ENCODE measurements around the gene C10orf90. TPM values are rescaled to one million over a fixed set of nuclear protein-coding genes. Genes with fewer than 3 reads are reported as not detected.

Gene C10orf90
- total RNA-seq, 6 donors from 2014 or later = 1.0 TPM; not detected in 5

DNA sequence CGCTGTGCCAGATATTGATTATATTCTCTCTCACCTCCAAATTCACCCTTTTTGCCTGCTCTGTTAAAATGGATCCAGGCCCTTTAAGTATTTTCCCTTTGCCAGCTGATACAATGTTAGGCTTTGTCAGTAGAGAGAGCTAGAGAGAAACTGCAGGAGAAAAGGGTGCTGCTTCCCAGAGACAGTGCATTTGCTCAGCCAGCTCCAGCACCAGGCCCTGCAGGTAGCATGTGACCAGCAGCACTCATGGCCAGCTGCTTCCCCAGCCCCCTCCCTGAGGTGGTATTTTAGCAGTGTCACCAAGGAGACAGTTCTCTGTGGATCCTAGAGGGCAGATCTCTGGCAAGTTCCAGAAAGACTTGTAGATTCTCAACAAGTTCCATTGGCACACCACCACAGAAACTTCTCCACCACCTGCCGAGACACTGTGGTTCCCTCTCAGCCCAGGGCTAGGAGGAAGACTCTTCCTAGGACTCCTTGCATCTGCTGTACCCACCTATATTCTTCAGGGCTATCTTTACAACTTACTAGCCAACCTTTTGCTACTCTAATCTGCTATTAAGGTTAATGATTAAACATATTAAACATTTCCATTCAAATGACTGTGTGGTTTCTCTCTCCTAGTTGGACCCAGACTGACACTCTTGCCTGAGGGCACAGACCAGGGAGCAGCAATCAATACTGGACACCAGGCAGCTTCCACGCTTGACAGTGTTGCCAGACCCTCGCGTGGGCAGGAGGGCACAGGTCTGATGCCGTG is 246.6 kb downstream of the C10orf90 start:
- Histone ChIP-seq H3K36me3 (no peaks in the 10 kb centered on the region), H3K27ac (no peak overlapping the region), H3K4me1 (no peaks in the 10 kb centered on the region), H3K4me3 (no peak overlapping the region), H3K9me3 (peaks cover 0 to 17% (median 10%) of the 10 kb centered on the region in 4 donors), H3K27me3 (no peaks in the 10 kb centered on the region)
- 91 to 94% methylated on average over 6 of the region's 6 CpGs for WGBS, 2 donors
- TF ChIP-seq POLR2A (IDR thresholded peaks at IDR 0.05) = no peak
- ATAC-seq (ENCODE audit: low FRiP score in 2 of 2) (no peak), DNase-seq (peak in 1 of 2 donors; percentile 5)

DNA sequence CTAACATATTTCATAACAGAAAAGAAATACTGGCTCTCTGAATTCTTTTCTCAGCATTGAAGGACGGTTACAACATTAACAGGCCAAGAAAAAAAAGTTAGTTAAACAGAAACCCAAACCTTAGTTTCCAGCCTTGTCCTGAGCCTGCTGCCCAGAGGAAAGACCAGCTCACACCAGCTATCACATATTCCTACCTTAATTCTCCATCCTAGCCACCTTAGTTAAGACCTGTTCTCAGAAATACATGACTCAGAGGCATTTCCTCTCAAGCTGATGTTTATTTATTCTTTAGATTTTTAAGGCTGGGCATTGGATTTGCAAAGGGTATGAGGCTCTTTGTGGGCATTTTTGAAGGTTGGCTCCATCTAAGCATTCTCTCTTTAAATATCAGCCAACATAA is 247.9 kb downstream of the C10orf90 start:
- Histone ChIP-seq H3K36me3 (no peaks in the 10 kb centered on the region), H3K27ac (no peak overlapping the region), H3K9me3 (peaks cover 0 to 18% (median 10%) of the 10 kb centered on the region in 4 donors), H3K4me1 (no peaks in the 10 kb centered on the region), H3K27me3 (no peaks in the 10 kb centered on the region), H3K4me3 (no peak overlapping the region)
- no peak for DNase-seq
- TF ChIP-seq, protein P1, sequence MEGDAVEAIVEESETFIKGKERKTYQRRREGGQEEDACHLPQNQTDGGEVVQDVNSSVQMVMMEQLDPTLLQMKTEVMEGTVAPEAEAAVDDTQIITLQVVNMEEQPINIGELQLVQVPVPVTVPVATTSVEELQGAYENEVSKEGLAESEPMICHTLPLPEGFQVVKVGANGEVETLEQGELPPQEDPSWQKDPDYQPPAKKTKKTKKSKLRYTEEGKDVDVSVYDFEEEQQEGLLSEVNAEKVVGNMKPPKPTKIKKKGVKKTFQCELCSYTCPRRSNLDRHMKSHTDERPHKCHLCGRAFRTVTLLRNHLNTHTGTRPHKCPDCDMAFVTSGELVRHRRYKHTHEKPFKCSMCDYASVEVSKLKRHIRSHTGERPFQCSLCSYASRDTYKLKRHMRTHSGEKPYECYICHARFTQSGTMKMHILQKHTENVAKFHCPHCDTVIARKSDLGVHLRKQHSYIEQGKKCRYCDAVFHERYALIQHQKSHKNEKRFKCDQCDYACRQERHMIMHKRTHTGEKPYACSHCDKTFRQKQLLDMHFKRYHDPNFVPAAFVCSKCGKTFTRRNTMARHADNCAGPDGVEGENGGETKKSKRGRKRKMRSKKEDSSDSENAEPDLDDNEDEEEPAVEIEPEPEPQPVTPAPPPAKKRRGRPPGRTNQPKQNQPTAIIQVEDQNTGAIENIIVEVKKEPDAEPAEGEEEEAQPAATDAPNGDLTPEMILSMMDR (IDR thresholded peaks at IDR 0.05) = no peak
- no peak for TF ChIP-seq POLR2A (IDR thresholded peaks at IDR 0.05)
- no peak for TF ChIP-seq EP300 (IDR thresholded peaks at IDR 0.05)
- TF ChIP-seq POLR2AphosphoS5 (IDR thresholded peaks at IDR 0.05) = no peak
- WGBS, 2 donors = 76 to 82% methylated on average over 1 of the region's 1 CpG
- ATAC-seq (ENCODE audit: low FRiP score in 2 of 2) = no peak

DNA sequence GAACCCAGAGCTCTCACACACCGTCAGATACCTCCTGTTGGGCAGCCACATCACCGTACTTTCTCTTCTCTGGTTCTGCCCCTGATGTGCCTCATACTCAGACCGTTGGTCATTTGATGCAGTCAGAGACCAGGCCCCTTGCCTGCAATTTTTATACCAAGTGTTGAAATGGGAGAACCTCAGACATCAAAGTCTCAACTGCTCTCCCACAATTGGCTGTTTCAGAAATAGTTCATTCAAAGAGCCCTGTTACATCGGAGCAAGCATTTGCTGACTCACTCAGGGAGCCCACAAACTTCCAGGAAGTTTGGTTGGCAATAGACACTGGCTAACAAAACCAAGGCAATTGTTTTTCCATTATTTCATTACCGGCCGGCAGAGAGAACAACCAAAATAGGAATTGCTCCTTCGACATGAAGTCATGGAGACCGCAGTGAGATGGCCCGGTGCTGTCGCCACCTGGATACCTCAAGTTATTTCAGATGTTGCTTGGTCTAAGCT is 248.7 kb downstream of the C10orf90 start:
- H3K9me3 ChIP-seq = peaks cover 0 to 18% (median 10%) of the 10 kb centered on the region in 4 donors
- no peaks in the 10 kb centered on the region for H3K36me3 ChIP-seq
- WGBS, 2 donors = 74 to 75% methylated on average over 10 of the region's 10 CpGs
- H3K27ac ChIP-seq = no peak overlapping the region
- no peak for DNase-seq
- peak in 1 of 2 donors; percentile 84 for ATAC-seq (ENCODE audit: low FRiP score in 2 of 2)
- H3K27me3 ChIP-seq = no peaks in the 10 kb centered on the region
- TF ChIP-seq, protein P1 (IDR thresholded peaks at IDR 0.05) = no peak
- TF ChIP-seq EP300 (IDR thresholded peaks at IDR 0.05) = no peak
- TF ChIP-seq POLR2AphosphoS5 (IDR thresholded peaks at IDR 0.05) = no peak
- TF ChIP-seq POLR2A (IDR thresholded peaks at IDR 0.05) = no peak
- H3K4me3 ChIP-seq = no peak overlapping the region
- no peaks in the 10 kb centered on the region for H3K4me1 ChIP-seq

DNA sequence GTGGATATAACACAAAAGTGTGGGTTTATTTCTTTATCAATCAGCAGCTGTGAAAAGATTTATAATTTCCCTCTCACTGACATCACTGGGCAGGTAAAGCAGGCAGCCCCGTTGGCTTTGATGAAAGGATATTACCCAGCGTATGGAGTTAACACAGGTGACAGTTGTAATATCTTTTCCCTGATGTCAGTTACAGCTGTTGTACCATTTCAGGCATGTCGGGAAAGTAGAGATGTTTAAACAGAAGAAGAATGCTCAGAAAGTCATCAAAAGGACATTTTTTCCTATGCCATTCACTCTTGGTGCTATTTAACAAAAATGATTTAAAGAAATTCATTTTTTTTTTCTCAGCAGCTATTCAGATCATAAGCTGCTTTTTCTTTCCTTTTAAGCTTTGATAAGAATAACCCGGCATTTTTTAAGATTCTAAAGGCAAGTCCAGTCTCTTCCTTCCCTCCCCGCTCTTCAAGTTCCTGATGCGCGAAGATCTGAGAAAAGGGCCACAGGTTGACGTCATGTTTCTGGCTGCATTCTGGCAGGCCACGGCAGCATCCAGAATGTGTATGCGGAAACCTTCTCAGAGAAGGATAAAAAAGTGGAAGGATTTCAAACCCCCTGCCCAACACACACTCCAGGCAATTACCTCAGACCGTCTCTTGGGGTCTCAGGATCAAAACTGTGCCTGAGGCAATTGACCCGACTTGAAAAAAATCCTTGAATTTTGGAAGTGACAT is 249.8 kb downstream of the C10orf90 start:
- 72 to 78% methylated on average over 12 of the region's 12 CpGs for whole genome bisulfite sequencing, 2 donors
- peak in 1 of 2 donors; percentile 15 for ATAC-seq (ENCODE audit: low FRiP score in 2 of 2)
- TF ChIP-seq POLR2A (IDR thresholded peaks at IDR 0.05) (no peak), EP300 (IDR thresholded peaks at IDR 0.05) (no peak), POLR2AphosphoS5 (IDR thresholded peaks at IDR 0.05) (no peak)
- TF ChIP-seq, protein P1 (IDR thresholded peaks at IDR 0.05) = no peak

DNA sequence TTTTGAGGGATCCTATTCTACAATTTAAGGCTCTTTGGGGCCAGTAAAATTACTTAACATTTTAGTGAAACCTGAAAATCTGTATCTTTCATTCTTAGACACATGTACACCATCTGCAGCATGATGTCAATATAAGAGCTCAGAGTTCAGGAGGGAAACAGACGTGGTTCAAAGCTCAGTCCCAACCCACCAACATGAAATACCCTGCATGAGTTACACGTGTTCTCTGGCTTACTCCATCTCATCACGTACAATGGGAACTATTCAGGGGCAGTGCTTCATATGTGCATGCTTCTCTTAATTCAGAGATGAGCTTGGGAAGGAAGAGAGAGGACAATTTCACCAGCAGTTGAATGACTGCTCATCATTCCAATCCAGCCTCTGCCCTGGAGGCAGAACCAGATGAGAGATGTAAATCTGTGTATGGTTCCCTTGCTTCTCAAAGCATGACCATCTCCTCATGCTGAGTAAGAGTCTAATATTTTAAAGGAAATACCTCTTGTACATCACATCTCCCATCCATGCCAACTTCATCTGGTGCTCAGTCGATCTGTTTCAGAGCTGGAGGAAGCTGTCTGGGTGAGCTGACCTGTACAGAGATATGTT is 253.2 kb downstream of the C10orf90 start:
- no peak for ATAC-seq (ENCODE audit: low FRiP score in 2 of 2)
- Histone ChIP-seq H3K9me3 (peaks cover 0 to 5% (median 0%) of the 10 kb centered on the region in 4 donors), H3K36me3 (no peaks in the 10 kb centered on the region), H3K4me1 (no peaks in the 10 kb centered on the region), H3K27ac (no peak overlapping the region), H3K4me3 (no peak overlapping the region), H3K27me3 (no peaks in the 10 kb centered on the region)
- WGBS, 2 donors = 83 to 84% methylated on average over 4 of the region's 4 CpGs
- DNase-seq = no peak
- TF ChIP-seq POLR2A (IDR thresholded peaks at IDR 0.05) = no peak
- TF ChIP-seq, protein P1 (IDR thresholded peaks at IDR 0.05) = no peak
- TF ChIP-seq EP300 (IDR thresholded peaks at IDR 0.05) = no peak
- no peak for TF ChIP-seq POLR2AphosphoS5 (IDR thresholded peaks at IDR 0.05)

More for the DNA sequence above, 249.8 kb downstream of the C10orf90 start:
- Histone ChIP-seq H3K36me3 (no peaks in the 10 kb centered on the region), H3K27me3 (no peaks in the 10 kb centered on the region), H3K9me3 (peaks cover 0 to 18% (median 10%) of the 10 kb centered on the region in 4 donors), H3K4me1 (no peaks in the 10 kb centered on the region), H3K4me3 (no peak overlapping the region), H3K27ac (no peak overlapping the region)
- DNase-seq = no peak
